H1 (cell line): Measurements from ENCODE around the gene CHPF. TPM values are rescaled to one million over a fixed set of nuclear protein-coding genes. Genes with fewer than 3 reads are reported as not detected.

Experiments used
- CTCF ChIA-PET: fragments of 300-600 bp; sonication (Branson Sonifier 250); formaldehyde crosslinking; loops from one replicate; lab custom pipeline; 2021; ENCODE audit not compliant: partially characterized antibody; lab: Charles Lee
- POLR2A ChIA-PET: fragments of 300-600 bp; sonication (Branson Sonifier 250); formaldehyde crosslinking; loops from one replicate; lab custom pipeline; 2021; ENCODE audit warnings: inconsistent platforms; ENCODE audit not compliant: partially characterized antibody; lab: Charles Lee
- DNase-seq, 2 experiments: peaks; one replicate each; pipeline versions ENCODE4 v3.0.0 to v3.0.0-alpha.2; 2010 to 2022; ENCODE audit warnings: low spot score in 2 of 2, low read depth in 1 of 2, mixed read lengths in 1 of 2
- FAIRE-seq: peaks from 2 replicates; lab custom pipeline; 2011; peaks lifted over from hg19 to GRCh38; lab: Jason Lieb, UNC
- H2AFZ ChIP-seq: 2 replicates; pipeline ENCODE4 v1.8.1; 2012; ENCODE audit warnings: low read length, inconsistent platforms
- H2AK5ac ChIP-seq: 2 replicates; pipeline ENCODE4 v1.6.1; 2013; ENCODE audit warnings: low read depth, low read length
- H2BK120ac ChIP-seq: replicated peaks from 2 replicates; pipeline ENCODE3; 2013; ENCODE audit warnings: low read depth, low read length, inconsistent platforms
- H2BK12ac ChIP-seq: 2 replicates; pipeline ENCODE4 v1.6.1; 2013; ENCODE audit warnings: low read depth, low read length
- H2BK15ac ChIP-seq: 2 replicates; pipeline ENCODE4 v1.6.1; 2013; ENCODE audit warnings: low read length
- H2BK20ac ChIP-seq: 2 replicates; pipeline ENCODE4 v1.6.1; 2013; ENCODE audit warnings: low read length
- H2BK5ac ChIP-seq: 2 replicates; pipeline ENCODE4 v1.6.1; 2013; ENCODE audit warnings: low read depth, low read length
- H3K14ac ChIP-seq: 2 replicates; pipeline ENCODE4 v1.6.1; 2013; ENCODE audit warnings: inconsistent platforms; ENCODE audit not compliant: insufficient read length
- H3K18ac ChIP-seq: 2 replicates; pipeline ENCODE4 v1.6.1; 2013; ENCODE audit warnings: low read length; ENCODE audit errors: extremely low read depth
- H3K23ac ChIP-seq: 2 replicates; pipeline ENCODE4 v1.6.1; 2013; ENCODE audit warnings: inconsistent platforms; ENCODE audit not compliant: insufficient read length
- H3K23me2 ChIP-seq: 2 replicates; pipeline ENCODE4 v1.6.1; 2013; ENCODE audit warnings: low read depth, low read length
- H3K27ac ChIP-seq: 2 replicates; pipeline ENCODE4 v1.6.1; 2011; ENCODE audit warnings: low read depth, low read length, inconsistent platforms
- H3K27me3 ChIP-seq, 4 experiments: replicated peaks in 1 of 4; 1 replicate in 1 of 4; 2 replicates in 3 of 4; pipeline versions ENCODE4 v1.6.1 to v1.8.1; 2011 to 2013; ENCODE audit warnings: low read length in 3 of 4, mild to moderate bottlenecking in 3 of 4, inconsistent platforms in 2 of 4, mixed read lengths in 2 of 4, moderate library complexity in 1 of 4; ENCODE audit not compliant: control insufficient read depth in 3 of 4, insufficient read depth in 3 of 4; ENCODE audit errors: extremely low read depth in 1 of 4
- H3K36me3 ChIP-seq, 4 experiments: 2 replicates each; pipeline versions ENCODE4 v1.6.1 to v1.8.1; 2011 to 2013; ENCODE audit warnings: mild to moderate bottlenecking in 4 of 4, low read length in 3 of 4, moderate library complexity in 2 of 4, control low read depth in 1 of 4, inconsistent platforms in 1 of 4; ENCODE audit not compliant: insufficient read depth in 4 of 4, control insufficient read depth in 2 of 4
- H3K4ac ChIP-seq: replicated peaks from 2 replicates; pipeline ENCODE3; 2013; ENCODE audit warnings: low read length, low read depth, mixed read lengths, inconsistent platforms; ENCODE audit not compliant: insufficient read length
- H3K4me1 ChIP-seq, 4 experiments: replicated peaks in 1 of 4; 1 replicate in 1 of 4; 2 replicates in 3 of 4; pipeline versions ENCODE4 v1.6.1 to v1.8.1; 2011 to 2013; ENCODE audit warnings: low read length in 3 of 4, inconsistent platforms in 2 of 4, mixed read lengths in 1 of 4; ENCODE audit not compliant: insufficient read depth in 4 of 4, control insufficient read depth in 3 of 4
- H3K4me2 ChIP-seq, 2 experiments: 2 replicates each; pipeline versions ENCODE4 v1.6.1 to v1.8.1; 2011 to 2013; ENCODE audit warnings: low read depth in 2 of 2, low read length in 2 of 2, control low read depth in 1 of 2, inconsistent platforms in 1 of 2, mild to moderate bottlenecking in 1 of 2; ENCODE audit not compliant: insufficient read depth in 1 of 2
- H3K4me3 ChIP-seq, 4 experiments: fragments of 200-600, 300-600 bp in 1 of 4; sonication (generic), shearing (Covaris generic), sonication (Bioruptor Twin) in 1 of 4; 2 replicates each; pipeline versions ENCODE4 v1.5.1 to v1.8.1; 2011 to 2016; ENCODE audit warnings: low read length in 4 of 4, low read depth in 3 of 4, control low read depth in 2 of 4, inconsistent platforms in 2 of 4, mild to moderate bottlenecking in 2 of 4, mixed read lengths in 1 of 4, moderate library complexity in 1 of 4; ENCODE audit not compliant: insufficient read depth in 2 of 4; ENCODE audit errors: extremely low read depth in 1 of 4
- H3K56ac ChIP-seq: replicated peaks from 2 replicates; pipeline ENCODE3; 2013; ENCODE audit warnings: low read depth, mild to moderate bottlenecking, mixed read lengths, low read length, inconsistent platforms; ENCODE audit not compliant: insufficient read length
- H3K79me1 ChIP-seq: 2 replicates; pipeline ENCODE4 v1.6.1; 2013; ENCODE audit warnings: low read depth, low read length, control low read depth
- H3K79me2 ChIP-seq, 2 experiments: 2 replicates each; pipeline versions ENCODE4 v1.6.1 to v1.8.1; 2012 to 2013; ENCODE audit warnings: low read length in 2 of 2, mild to moderate bottlenecking in 2 of 2, inconsistent platforms in 1 of 2; ENCODE audit not compliant: insufficient read depth in 2 of 2, control insufficient read depth in 1 of 2
- H3K9ac ChIP-seq, 4 experiments: replicated peaks in 1 of 4; 1 replicate in 1 of 4; 2 replicates in 3 of 4; pipeline versions ENCODE4 v1.6.1 to v1.8.1; 2011 to 2013; ENCODE audit warnings: low read depth in 3 of 4, low read length in 3 of 4, control low read depth in 2 of 4, mild to moderate bottlenecking in 2 of 4, moderate library complexity in 2 of 4, inconsistent platforms in 1 of 4; ENCODE audit errors: extremely low read depth in 1 of 4
- H3K9me3 ChIP-seq, 2 experiments: 2 replicates each; pipeline versions ENCODE4 v1.6.1 to v1.8.1; 2012 to 2013; ENCODE audit warnings: mild to moderate bottlenecking in 2 of 2, moderate library complexity in 2 of 2, control low read depth in 1 of 2, inconsistent platforms in 1 of 2, low read depth in 1 of 2, low read length in 1 of 2, mixed read lengths in 1 of 2; ENCODE audit not compliant: insufficient read depth in 2 of 2
- H4K20me1 ChIP-seq, 2 experiments: replicated peaks in 1 of 2; 2 replicates each; pipeline versions ENCODE3 to v1.8.1; 2011 to 2013; ENCODE audit warnings: inconsistent platforms in 2 of 2, low read length in 2 of 2, mild to moderate bottlenecking in 1 of 2; ENCODE audit not compliant: insufficient read depth in 2 of 2, control insufficient read depth in 1 of 2
- H4K5ac ChIP-seq: 2 replicates; pipeline ENCODE4 v1.6.1; 2013; ENCODE audit warnings: low read length, low read depth, mixed read lengths, inconsistent platforms; ENCODE audit not compliant: insufficient read length
- H4K8ac ChIP-seq: 2 replicates; pipeline ENCODE4 v1.8.0; 2013; ENCODE audit warnings: mild to moderate bottlenecking, moderate library complexity, low read length, inconsistent platforms; ENCODE audit not compliant: insufficient read depth; ENCODE audit errors: extremely low read depth
- H4K91ac ChIP-seq: replicated peaks from 2 replicates; pipeline ENCODE3; 2013; ENCODE audit warnings: low read length, mixed read lengths, inconsistent platforms; ENCODE audit not compliant: insufficient read length
- CEBPB ChIP-seq: IDR thresholded peaks from 2 replicates; pipeline ENCODE4 v1.6.1; 2012; ENCODE audit warnings: low read depth, low read length
- CTBP2 ChIP-seq: IDR thresholded peaks from 2 replicates; pipeline ENCODE4 v1.7.0; 2011; ENCODE audit warnings: borderline replicate concordance, mild to moderate bottlenecking, moderate library complexity, mixed read lengths, low read length; ENCODE audit not compliant: insufficient read depth, insufficient read length
- HDAC6 ChIP-seq: IDR thresholded peaks from one replicate; pipeline ENCODE4 v1.7.1; 2012; ENCODE audit warnings: low read depth, mild to moderate bottlenecking, inconsistent platforms, low read length, moderate library complexity
- POLR2A ChIP-seq, 2 experiments: IDR thresholded peaks; 1 replicate in 1 of 2; 2 replicates in 1 of 2; pipeline ENCODE4 v1.6.1; 2011; ENCODE audit warnings: low read depth in 2 of 2, low read length in 2 of 2, mild to moderate bottlenecking in 2 of 2; ENCODE audit errors: control extremely low read depth in 1 of 2
- SIRT6 ChIP-seq: IDR thresholded peaks from one replicate; pipeline ENCODE4 v1.7.1; 2012; ENCODE audit warnings: low read length, inconsistent platforms
- SRF ChIP-seq: IDR thresholded peaks from 2 replicates; pipeline ENCODE4 v1.6.1; 2011; ENCODE audit warnings: mild to moderate bottlenecking, low read depth, low read length, moderate library complexity
- TAF1 ChIP-seq: IDR thresholded peaks from 2 replicates; pipeline ENCODE4 v1.6.1; 2011; ENCODE audit warnings: mild to moderate bottlenecking, low read depth, low read length
- WGBS, 2 experiments: shearing (Covaris generic) in 1 of 2; methylation state at CpG; one replicate each; pipeline versions ENCODE4 v1.1.6 to v1.1.7; 2013 to 2015; ENCODE audit warnings: low lambda C conversion rate in 2 of 2, mixed read lengths in 2 of 2, inconsistent platforms in 1 of 2, low coverage in 1 of 2, missing lambda C conversion rate in 1 of 2; ENCODE audit not compliant: insufficient replicate concordance in 2 of 2, insufficient coverage in 1 of 2, insufficient read length in 1 of 2; ENCODE audit errors: extremely low coverage in 1 of 2, missing lambda C conversion rate in 1 of 2; 5-methylcytosine and 5-hydroxymethylcytosine counted together
- polyA plus RNA-seq, 7 experiments: library from polyadenylated mRNA; depleted of rRNA in 3 of 7; stranded (reverse) in 5 of 7; unstranded in 2 of 7; fragments of >200 nt in 5 of 7; fragments of 200-250 nt in 2 of 7; gene quantifications; 1 replicate in 5 of 7; 2 replicates in 1 of 7; 4 replicates in 1 of 7; pipeline versions ENCODE4 v1.2.1 to v1.2.3, GENCODE V29; 2011 to 2013; ENCODE audit warnings: missing spikeins in 2 of 7, mixed read lengths in 2 of 7
- total RNA-seq: library from RNA; stranded (reverse); fragmentation: NEBNext Ultra II Directional; extraction: Animal tissue kit (Norgen Biotek cat#: 25700); gene quantifications from 2 replicates; pipeline ENCODE4 v1.2.1, GENCODE V29; 2021
- TF ChIP-seq, protein P1 (sequence below), 3 experiments: IDR thresholded peaks; 1 replicate in 2 of 3; 2 replicates in 1 of 3; pipeline versions ENCODE4 v1.5.1 to v1.6.1; 2011; ENCODE audit warnings: low read length in 3 of 3, mild to moderate bottlenecking in 3 of 3, inconsistent platforms in 2 of 3, low read depth in 1 of 3, moderate library complexity in 1 of 3; ENCODE audit not compliant: insufficient read depth in 1 of 3; ENCODE audit errors: control extremely low read depth in 1 of 3

Gene CHPF
- total and polyA plus RNA-seq, 2 of the 8 experiments (the other 6 are each of a cell fraction or from before 2014, with no cell fraction given): 62.9 to 67.3 TPM

DNA sequence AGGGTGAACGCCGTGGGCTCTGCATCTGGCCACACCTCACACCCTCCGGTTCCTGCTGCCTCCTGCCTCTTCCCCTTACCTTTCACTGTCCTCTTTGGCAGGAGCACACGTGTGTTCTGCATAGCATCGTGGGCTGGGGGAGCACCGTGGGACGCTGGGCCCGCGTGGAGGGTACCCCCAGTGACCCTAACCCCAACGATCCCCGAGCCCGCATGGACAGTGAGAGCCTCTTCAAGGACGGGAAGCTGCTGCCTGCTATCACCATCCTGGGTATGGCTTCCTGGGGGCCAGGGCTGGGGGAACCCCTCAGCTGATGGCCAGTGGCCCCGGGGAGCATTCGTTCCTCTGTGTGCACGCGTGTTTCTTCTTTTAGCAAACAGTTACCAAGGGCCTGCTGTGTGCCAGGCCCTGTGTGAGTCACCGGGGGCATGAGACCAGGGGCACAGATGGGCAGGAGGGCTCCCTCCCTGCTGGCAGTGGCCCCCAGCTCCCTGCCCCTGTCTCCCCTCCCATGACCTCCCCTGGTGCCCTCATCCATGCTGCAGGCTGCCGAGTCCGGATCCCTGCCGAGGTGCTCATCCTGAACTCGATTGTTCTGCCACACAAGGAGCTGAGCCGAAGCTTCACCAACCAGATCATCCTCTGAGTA lies 37.3 kb downstream of the CHPF start:
- peak overlapping the region; percentile 83 for H2BK20ac ChIP-seq
- H3K9ac ChIP-seq: no peak overlapping the region
- FAIRE-seq: no peak
- H3K9me3 ChIP-seq: no peaks in the 10 kb centered on the region
- H3K79me1 ChIP-seq: no peaks in the 10 kb centered on the region; the same call in 1 of the 2 replicates
- H3K23me2 ChIP-seq: peaks cover 6% of the 10 kb centered on the region
- H3K56ac ChIP-seq: peak overlapping the region; percentile 32
- H3K14ac ChIP-seq: no peak overlapping the region
- peak overlapping the region in 1 of 4 experiments; percentile 3; a peak in 1 of 8 replicates for H3K4me3 ChIP-seq
- H3K79me2 ChIP-seq: no peaks in the 10 kb centered on the region
- peaks cover 0 to 5% (median 1%) of the 10 kb centered on the region in 4 experiments; a peak in 3 of 7 replicates for H3K27me3 ChIP-seq
- H4K5ac ChIP-seq: peak overlapping the region; percentile 70
- peak overlapping the region; percentile 89; the same call in 1 of the 2 replicates for H3K27ac ChIP-seq
- peak overlapping the region; percentile 91 for H4K91ac ChIP-seq
- peak overlapping the region; percentile 41 to 42; a peak in 3 of 4 replicates for H3K4me2 ChIP-seq
- H3K4ac ChIP-seq: peak overlapping the region; percentile 89
- H2AFZ ChIP-seq: no peak overlapping the region
- no peak overlapping the region for H3K23ac ChIP-seq
- ChIA-PET POLR2A (interaction anchor here (0.6 to 11.0 kb wide), 13 partner anchors 12 to 86 kb away, joined by 3 to 216 read pairs (median 3); partner anchors contain the start of genes GMPPA and SPEG), CTCF (interaction anchor here (1.0 to 113.1 kb wide), 6 partner anchors 18 to 106 kb away, joined by 3 to 7248 read pairs (median 42); partner anchors contain the start of genes DES, GMPPA and SPEG)
- peaks cover 4 to 51% (median 39%) of the 10 kb centered on the region in 4 experiments for H3K4me1 ChIP-seq
- peak overlapping the region; percentile 58; the same call in 1 of the 2 replicates for H4K8ac ChIP-seq
- H3K36me3 ChIP-seq: peaks cover 0 to 7% (median 0%) of the 10 kb centered on the region in 4 experiments; a peak in 2 of 8 replicates
- H2BK15ac ChIP-seq: peak overlapping the region; percentile 13; the same call in 1 of the 2 replicates
- TF ChIP-seq CTBP2: peak; percentile 12
- TF ChIP-seq HDAC6: no peak
- no peak for TF ChIP-seq SIRT6
- no peak for TF ChIP-seq TAF1
- no peak for TF ChIP-seq POLR2A (IDR thresholded peaks at IDR 0.05; ENCODE audit: control extremely low read depth in 1 of 2, low read depth in 2 of 2, low read length in 2 of 2)
- TF ChIP-seq, protein P1, sequence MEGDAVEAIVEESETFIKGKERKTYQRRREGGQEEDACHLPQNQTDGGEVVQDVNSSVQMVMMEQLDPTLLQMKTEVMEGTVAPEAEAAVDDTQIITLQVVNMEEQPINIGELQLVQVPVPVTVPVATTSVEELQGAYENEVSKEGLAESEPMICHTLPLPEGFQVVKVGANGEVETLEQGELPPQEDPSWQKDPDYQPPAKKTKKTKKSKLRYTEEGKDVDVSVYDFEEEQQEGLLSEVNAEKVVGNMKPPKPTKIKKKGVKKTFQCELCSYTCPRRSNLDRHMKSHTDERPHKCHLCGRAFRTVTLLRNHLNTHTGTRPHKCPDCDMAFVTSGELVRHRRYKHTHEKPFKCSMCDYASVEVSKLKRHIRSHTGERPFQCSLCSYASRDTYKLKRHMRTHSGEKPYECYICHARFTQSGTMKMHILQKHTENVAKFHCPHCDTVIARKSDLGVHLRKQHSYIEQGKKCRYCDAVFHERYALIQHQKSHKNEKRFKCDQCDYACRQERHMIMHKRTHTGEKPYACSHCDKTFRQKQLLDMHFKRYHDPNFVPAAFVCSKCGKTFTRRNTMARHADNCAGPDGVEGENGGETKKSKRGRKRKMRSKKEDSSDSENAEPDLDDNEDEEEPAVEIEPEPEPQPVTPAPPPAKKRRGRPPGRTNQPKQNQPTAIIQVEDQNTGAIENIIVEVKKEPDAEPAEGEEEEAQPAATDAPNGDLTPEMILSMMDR (IDR thresholded peaks at IDR 0.05; ENCODE audit: control extremely low read depth in 1 of 3, insufficient read depth in 1 of 3, low read depth in 1 of 3, low read length in 3 of 3): no peak
- no peak for TF ChIP-seq SRF
- no peak for TF ChIP-seq CEBPB
- TF ChIP-seq, all 59 proteins: peak for 1
- WGBS, 2 experiments: 73% methylated on average over 22 of the region's 23 CpGs; no CpG with 5 or more reads in 1 of the 2 experiments
- H2BK5ac ChIP-seq: peak overlapping the region; percentile 99
- no peak for DNase-seq
- H4K20me1 ChIP-seq: no peaks in the 10 kb centered on the region
- peak overlapping the region; percentile 97 for H2BK120ac ChIP-seq
- H2BK12ac ChIP-seq: peak overlapping the region; percentile 95
- H2AK5ac ChIP-seq: peak overlapping the region; percentile 76; the same call in 1 of the 2 replicates
- peak overlapping the region; percentile 93 for H3K18ac ChIP-seq
